Stimulated activated CD8-positive, alpha-beta memory T cell treated with anti-CD3 and anti-CD28 coated beads, Interleukin-7, amount 100 ng/mL, for 1 hour (primary cell): ENCODE measurements around the gene ZNF208.
"Not testable (repeated sequence)": the region's sequence is repeated elsewhere in the genome, so short reads cannot be mapped to it uniquely, and the experiment has no call there.

Experiments
- DNase-seq, 2 donors: peaks; one replicate each; pipeline ENCODE4 v3.0.0-alpha.2; 2020; ENCODE audit warnings: low read depth in 2 of 2

Gene ZNF208

GRCh38 chr19:21884786-21885185, 126.0 kb downstream of the ZNF208 start:
- not testable (repeated sequence) for DNase-seq

- no peak for DNase-seq
These were observed 127.2 kb downstream of the ZNF208 start for GRCh38 chr19:21883516-21883915.
